ENCODE results near the gene ENHO.
A peak's percentile ranks its signal among the peaks of the same experiment; 100 is the strongest.

Gene ENHO

GRCh38 chr9:34562135-34562745 is 39.5 kb upstream of the ENHO start:
- TF ChIP-seq CTCF (IDR thresholded peaks at IDR 0.05; ENCODE audit: insufficient read depth, low read length, missing control alignments), result peak; percentile 28
- POLR2A ChIA-PET, result no interaction called here
- CTCF ChIA-PET, result interaction anchor here (0.6 to 3.0 kb wide), 6 partner anchors 11 to 152 kb away, joined by 3 to 22 read pairs (median 3); no protein-coding TSS in a partner anchor
- no peak overlapping the region for H3K4me3 ChIP-seq (ENCODE audit: low read depth, low read length)
- no peak for DNase-seq (ENCODE audit: low read depth, low spot score)

- DNase-seq (ENCODE audit: low read depth, low spot score), result no peak
These were observed 37.9 kb upstream of the ENHO start for GRCh38 chr9:34560599-34561214.

GRCh38 chr9:34559624-34560455 is 37.0 kb upstream of the ENHO start:
- ChIA-PET CTCF (interaction anchor here (2.0 to 4.2 kb wide), 3 partner anchors 12 to 32 kb away, joined by 8 to 24 read pairs (median 23); no protein-coding TSS in a partner anchor), POLR2A (no interaction called here)
- TF ChIP-seq CTCF (IDR thresholded peaks at IDR 0.05; ENCODE audit: insufficient read depth, low read length, missing control alignments), result no peak
- no peak overlapping the region for H3K4me3 ChIP-seq (ENCODE audit: low read depth, low read length)
- no peak for DNase-seq (ENCODE audit: low read depth, low spot score)

More at GRCh38 chr9:34560599-34561214, 37.9 kb upstream of the ENHO start:
- no peak overlapping the region for H3K4me3 ChIP-seq (ENCODE audit: low read depth, low read length)
- CTCF ChIA-PET, result interaction anchor here (0.6 to 3.3 kb wide), 4 partner anchors 13 to 95 kb away, joined by 3 to 23 read pairs (median 6); no protein-coding TSS in a partner anchor
- POLR2A ChIA-PET, result no interaction called here
- no peak for TF ChIP-seq CTCF (IDR thresholded peaks at IDR 0.05; ENCODE audit: insufficient read depth, low read length, missing control alignments)

- DNase-seq (ENCODE audit: low read depth, low spot score), result no peak
- POLR2A ChIA-PET, result no interaction called here
- no peak for TF ChIP-seq CTCF (IDR thresholded peaks at IDR 0.05; ENCODE audit: insufficient read depth, low read length, missing control alignments)
- CTCF ChIA-PET, result interaction anchor here (1.1 to 4.2 kb wide), 5 partner anchors 9 to 75 kb away, joined by 3 to 24 read pairs (median 4); no protein-coding TSS in a partner anchor
- no peak overlapping the region for H3K4me3 ChIP-seq (ENCODE audit: low read depth, low read length)
These were observed 36.3 kb upstream of the ENHO start for GRCh38 chr9:34558919-34559623.

- no peak for DNase-seq (ENCODE audit: low read depth, low spot score)
- ChIA-PET CTCF (interaction anchor here (1.1 to 4.2 kb wide), 5 partner anchors 8 to 76 kb away, joined by 3 to 24 read pairs (median 4); no protein-coding TSS in a partner anchor), POLR2A (no interaction called here)
- H3K4me3 ChIP-seq (ENCODE audit: low read depth, low read length), result no peak overlapping the region
- TF ChIP-seq CTCF (IDR thresholded peaks at IDR 0.05; ENCODE audit: insufficient read depth, low read length, missing control alignments), result no peak
These were observed 35.6 kb upstream of the ENHO start for GRCh38 chr9:34558364-34558763.
